H1 (cell line): Measurements from ENCODE around the gene MEF2A. TPM values are rescaled to one million over a fixed set of nuclear protein-coding genes. Genes with fewer than 3 reads are reported as not detected.

Source experiments
- ATF3 ChIP-seq: IDR thresholded peaks from 2 replicates; pipeline ENCODE4 v1.6.1; 2011; ENCODE audit warnings: low read depth, mild to moderate bottlenecking, low read length; ENCODE audit not compliant: insufficient read depth
- EZH2 ChIP-seq: fragments of 200-600 bp; sonication (generic); IDR thresholded peaks from 2 replicates; pipeline ENCODE4 v1.7.1; 2012; ENCODE audit warnings: low read depth, mild to moderate bottlenecking, moderate library complexity, low read length, inconsistent platforms; ENCODE audit not compliant: severe bottlenecking
- NANOG ChIP-seq: IDR thresholded peaks from 2 replicates; pipeline ENCODE4 v1.6.1; 2011; ENCODE audit warnings: low read length, low read depth, mild to moderate bottlenecking, inconsistent platforms; ENCODE audit not compliant: insufficient read depth, poor library complexity, severe bottlenecking
- RFX5 ChIP-seq: IDR thresholded peaks from 2 replicates; pipeline ENCODE4 v1.6.1; 2011; ENCODE audit warnings: low read depth, low read length, improper control_type of control experiment, borderline replicate concordance
- polyA plus RNA-seq, 7 experiments: library from polyadenylated mRNA; depleted of rRNA in 3 of 7; stranded (reverse) in 5 of 7; unstranded in 2 of 7; fragments of >200 nt in 5 of 7; fragments of 200-250 nt in 2 of 7; gene quantifications; 1 replicate in 5 of 7; 2 replicates in 1 of 7; 4 replicates in 1 of 7; pipeline versions ENCODE4 v1.2.1 to v1.2.3, GENCODE V29; 2011 to 2013; ENCODE audit warnings: missing spikeins in 2 of 7, mixed read lengths in 2 of 7
- total RNA-seq: library from RNA; stranded (reverse); fragmentation: NEBNext Ultra II Directional; extraction: Animal tissue kit (Norgen Biotek cat#: 25700); gene quantifications from 2 replicates; pipeline ENCODE4 v1.2.1, GENCODE V29; 2021

The MEF2A gene
- total and polyA plus RNA-seq, 2 of the 8 experiments (the other 6 are each of a cell fraction or from before 2014, with no cell fraction given), result 15.6 to 22.5 TPM

DNA sequence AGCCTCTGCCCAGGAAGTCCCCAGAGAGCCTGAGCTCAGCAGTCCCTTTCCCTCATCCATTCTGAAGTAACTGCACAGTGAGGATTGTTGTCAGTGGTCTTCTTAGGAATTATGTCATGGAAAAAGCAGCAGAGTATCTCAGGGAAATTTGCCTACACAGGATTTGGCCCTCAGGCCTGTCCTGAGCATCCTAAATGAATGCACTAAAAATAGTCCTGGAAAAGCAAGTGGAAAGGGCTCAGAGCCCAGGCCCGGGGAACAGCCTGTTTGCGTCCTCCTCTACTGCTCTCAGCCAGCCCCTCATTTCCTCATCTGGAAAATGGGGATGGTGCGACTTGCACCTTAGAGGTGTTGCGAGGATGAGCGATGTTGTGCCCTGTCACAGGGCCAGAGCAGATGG lies 145.8 kb downstream of the MEF2A start (continued):
- TF ChIP-seq EZH2 (no peak), NANOG (no peak), RFX5 (no peak), ATF3 (no peak)
